Right forelimb (tissue), 1 donor: ENCODE measurements around the gene PRAMEF17.
"Not testable (repeated sequence)": the region's sequence is repeated elsewhere in the genome, so short reads cannot be mapped to it uniquely, and the experiment has no call there.

Experiments used
- DNase-seq: peaks from one replicate; pipeline ENCODE4 v3.0.0-alpha.2; 2018

PRAMEF17 gene, protein sequence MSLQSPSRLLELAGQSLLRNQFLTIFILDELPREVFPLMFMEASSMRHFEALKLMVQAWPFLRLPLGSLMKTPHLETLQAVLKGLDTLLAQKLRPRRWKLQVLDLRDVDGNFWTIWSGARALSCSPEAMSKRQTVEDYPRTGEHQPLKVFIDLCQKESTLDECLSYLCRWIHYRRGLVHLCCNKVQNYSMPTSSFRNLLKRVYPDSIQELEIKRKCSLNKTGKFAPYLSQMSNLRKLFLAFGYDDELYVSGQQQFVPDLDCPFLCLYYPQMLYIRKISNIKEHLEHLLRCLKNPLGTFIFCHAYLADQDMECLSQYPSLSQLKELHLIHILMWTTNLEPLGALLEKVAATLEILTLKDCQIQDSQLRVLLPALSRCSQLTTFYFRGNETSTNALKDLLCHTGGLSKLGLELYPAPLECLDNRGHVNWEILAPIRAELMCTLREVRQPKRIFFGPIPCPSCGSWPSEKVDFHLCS

DNA sequence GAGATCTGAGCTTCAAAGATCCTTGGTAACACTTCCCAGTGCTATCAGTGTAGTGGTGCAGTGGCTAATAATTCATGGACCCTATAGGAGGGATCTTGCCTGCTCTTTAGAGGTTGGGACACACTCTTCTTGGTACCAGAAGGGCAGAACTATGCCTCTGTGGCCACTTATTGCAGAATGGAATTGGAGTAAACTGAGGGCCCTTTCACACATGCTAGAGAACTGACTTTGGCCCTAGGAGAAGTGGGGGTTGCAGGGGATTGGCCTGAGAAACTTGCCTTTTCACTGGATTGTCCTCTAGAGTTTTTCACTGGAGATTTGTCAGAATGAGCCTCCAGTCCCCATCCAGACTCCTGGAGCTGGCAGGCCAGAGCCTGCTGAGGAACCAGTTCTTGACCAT is at the start of gene PRAMEF17:
TSS of gene PRAMEF17 (plus strand) at position 301 of the 400 bp plus-strand sequence. CDS start at position 327, 26 bp downstream.
- DNase-seq, result not testable (repeated sequence)

DNA sequence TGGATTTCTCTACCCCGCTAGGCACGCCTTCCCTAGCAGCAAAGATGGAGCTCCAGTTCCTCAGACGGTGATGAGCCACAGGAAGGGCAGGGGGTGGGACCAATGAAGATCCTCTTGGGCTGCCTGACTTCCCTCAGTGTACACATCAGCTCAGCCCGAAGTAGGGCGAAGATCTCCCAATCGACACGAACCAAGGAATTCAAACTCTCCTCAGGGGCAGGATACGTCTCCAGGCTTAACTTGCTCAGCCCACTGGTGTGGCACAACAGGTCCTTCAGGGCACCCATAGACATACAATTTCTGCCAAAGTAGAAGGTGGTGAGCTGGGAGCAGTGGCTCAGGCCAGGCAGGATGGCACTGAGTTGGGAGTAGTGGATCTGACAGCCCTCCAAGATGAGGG is 46.9 kb upstream of the PRAMEF17 start:
- not testable (repeated sequence) for DNase-seq

DNA sequence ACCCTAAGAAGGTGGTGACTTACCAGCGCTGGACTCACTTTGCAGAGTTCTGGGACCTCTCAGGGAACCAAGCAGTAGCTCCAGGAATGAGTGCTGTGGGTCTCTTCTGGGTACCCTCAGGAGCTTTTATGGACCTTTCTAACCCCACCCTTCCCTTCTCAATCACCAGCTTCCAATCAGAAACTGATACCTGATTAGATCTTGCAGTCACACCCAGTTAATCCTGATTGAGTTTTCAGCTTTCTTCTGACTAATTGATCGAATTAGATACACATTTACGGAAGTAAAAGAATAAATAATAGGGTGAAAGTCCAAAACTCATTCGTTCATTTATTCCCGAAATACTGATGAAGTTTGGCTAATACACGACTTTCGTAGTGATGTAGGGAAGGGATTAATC is 42.4 kb upstream of the PRAMEF17 start, which contains the start of gene PRAMEF14:
TSS of gene PRAMEF14 (minus strand) at position 101 of the 400 bp plus-strand sequence. CDS start 1,820 bp downstream, outside the sequence.
- DNase-seq, result not testable (repeated sequence)

DNA sequence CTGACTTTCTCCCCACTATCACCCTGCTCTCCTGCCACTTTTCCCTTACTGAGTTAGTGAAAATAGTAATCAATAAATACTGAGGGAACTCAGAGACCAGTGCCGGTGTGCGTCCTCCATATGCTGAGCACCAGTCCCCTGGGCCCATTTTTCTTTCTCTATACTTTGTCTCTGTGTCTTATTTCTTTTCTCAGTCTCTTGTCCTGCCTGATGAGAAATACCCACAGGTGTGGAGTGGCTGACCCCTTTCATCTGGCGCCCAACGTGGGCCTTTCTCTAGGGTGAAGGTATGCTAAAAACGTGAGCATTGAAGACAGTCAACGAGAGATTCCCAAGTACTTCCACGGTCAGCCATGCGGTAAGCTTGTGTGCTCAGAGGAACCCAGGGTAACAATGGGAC is 36.0 kb upstream of the PRAMEF17 start:
- DNase-seq, result not testable (repeated sequence)

DNA sequence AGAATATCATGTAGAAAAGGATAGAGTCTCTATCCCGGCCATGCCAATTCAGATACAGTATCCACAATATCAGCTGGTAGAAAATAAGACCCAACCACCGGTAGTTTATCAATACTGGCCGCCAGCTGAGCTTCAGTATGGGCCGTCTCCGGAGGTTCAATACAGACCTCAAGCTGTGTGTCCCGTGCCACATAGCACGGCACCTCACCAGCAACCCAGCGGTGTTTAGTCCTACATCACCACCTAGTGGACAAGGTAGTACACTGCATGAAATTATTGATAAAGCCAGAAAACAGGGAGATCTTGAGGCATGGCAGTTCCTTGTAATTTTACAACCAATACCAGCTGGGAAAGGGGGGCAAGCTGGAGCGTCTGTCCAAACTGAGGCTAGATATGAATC is 35.0 kb upstream of the PRAMEF17 start:
- DNase-seq, result not testable (repeated sequence)

DNA sequence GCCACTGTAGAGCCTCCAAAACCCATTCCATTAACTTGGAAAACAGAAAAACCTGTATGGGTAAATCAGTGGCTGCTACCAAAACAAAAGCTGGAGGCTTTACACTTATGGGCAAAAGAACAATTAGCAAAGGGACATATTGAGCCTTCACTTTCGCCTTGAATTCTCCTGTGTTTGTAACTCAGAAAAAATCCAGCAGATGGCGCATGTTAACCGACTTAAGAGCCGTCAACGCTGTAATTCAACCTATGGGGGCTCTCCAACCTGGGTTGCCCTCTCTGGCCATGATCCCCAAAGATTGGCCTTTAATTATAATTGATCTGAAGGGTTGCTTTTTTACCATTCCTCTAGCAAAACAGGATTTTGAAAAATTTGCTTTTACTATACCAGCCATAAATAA is 32.7 kb upstream of the PRAMEF17 start:
- not testable (repeated sequence) for DNase-seq

DNA sequence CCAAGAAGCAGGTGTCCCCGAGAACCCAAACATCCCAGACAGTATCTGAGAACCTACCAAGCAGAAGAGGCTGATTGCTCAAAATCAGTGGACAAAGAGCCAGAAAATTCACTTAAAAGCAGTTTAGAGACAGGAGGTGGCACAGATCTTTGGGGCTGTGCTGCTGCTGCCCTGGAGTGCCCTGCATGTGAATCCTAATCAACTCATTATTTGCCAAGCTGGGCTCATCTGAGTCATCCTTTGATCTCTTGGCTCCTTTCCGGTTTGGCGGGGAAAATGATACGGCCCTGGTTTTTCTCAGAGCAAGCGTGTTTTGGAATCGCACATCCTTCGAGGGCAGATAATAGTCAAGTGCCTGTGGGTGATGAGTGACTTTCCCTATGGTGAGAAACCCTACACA is 27.1 kb upstream of the PRAMEF17 start:
- DNase-seq, result not testable (repeated sequence)

DNA sequence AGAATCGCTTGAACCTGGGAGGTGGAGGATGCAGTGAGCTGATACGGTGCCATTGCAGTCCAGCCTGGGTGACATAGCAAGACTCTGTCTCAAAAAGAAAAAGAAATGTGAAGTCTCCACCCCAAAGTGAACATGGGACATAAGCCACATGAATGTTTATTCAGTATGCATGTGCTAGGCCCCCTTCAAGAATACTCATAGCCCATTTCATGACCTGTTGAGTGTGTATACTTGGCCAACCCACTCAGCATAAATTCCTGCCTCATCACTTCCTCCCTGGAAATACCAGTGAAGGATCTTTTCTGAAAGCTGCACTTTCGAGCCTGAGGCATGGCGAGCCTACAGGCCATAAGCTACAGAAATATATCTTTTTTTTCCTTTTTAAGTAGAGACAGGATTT is 24.5 kb upstream of the PRAMEF17 start:
- not testable (repeated sequence) for DNase-seq

DNA sequence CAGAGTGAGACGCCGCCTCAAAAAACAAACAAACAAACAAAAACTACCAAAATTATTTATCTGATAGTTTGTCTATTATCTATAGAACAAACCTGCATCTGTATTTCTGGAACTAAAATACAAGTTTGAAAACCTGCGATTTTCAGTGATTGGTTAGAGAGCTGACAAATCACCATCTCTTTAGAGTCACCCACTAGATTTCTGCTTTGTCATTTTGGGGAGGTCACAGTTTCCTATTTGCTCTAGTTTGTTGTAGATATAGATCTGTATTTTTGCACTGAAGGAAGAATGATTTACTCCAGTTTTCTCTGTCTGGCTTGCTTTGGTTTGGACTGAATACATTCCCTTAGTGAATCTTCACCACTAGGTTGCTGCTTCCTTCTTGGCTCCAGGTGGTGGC is 22.9 kb upstream of the PRAMEF17 start:
- not testable (repeated sequence) for DNase-seq

DNA sequence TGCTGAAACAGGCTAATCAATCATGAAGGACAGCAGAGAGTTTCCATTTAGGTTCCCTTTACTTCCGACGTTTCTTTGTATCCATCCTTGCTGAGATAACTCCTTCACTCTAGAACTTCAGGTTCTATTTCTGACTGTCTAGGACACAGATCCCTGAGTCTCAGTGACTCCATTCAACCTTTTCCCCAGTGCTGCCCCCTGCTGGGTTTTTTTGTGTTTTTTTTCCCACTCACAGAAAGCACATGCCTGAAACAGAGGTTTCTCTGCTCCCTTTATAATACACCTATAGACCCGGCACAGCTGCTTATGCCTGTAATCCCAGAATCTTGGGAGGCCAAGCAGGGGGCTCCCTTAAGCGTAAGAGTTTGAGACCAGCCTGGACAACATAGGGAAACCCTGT is 20.9 kb upstream of the PRAMEF17 start:
- DNase-seq, result not testable (repeated sequence)

DNA sequence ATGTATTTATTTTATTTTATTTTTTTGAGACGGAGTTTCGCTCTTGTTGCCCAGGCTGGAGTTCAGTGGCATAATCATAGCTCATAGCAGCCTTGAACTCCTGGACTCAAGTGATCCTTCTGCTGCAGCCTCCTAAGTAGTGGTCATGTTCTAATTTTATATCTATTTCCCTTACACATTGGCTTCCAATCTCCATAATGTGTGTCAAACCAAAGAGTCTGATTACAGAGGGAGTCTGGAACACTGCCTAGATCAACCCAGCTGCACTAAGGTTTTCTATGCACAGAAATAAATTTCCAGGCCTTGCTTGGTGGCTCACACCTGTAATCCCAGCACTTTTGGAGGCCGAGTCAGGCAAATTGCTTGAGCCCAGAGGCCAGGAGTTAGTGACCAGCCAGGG is 10.4 kb upstream of the PRAMEF17 start:
- not testable (repeated sequence) for DNase-seq

DNA sequence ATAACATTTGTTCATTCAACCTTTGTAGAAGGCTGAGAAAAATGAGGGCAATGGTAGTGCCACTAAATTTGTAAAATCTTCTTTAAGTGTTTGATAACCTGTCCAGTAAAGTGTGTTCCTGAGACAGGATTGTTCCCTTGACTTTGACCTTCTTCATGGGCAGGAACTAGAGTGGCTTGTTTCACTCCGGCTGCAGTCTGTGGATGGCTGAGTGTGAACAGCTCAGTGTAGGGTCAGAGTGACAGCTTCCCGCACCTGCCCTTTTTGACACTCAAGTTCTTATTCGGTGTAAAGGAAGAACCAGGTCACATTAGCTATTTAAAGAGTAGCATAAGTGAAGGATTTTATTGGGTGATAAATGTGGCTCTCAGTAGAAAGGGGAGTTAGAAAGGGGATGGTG is 9.1 kb upstream of the PRAMEF17 start:
- DNase-seq, result not testable (repeated sequence)

DNA sequence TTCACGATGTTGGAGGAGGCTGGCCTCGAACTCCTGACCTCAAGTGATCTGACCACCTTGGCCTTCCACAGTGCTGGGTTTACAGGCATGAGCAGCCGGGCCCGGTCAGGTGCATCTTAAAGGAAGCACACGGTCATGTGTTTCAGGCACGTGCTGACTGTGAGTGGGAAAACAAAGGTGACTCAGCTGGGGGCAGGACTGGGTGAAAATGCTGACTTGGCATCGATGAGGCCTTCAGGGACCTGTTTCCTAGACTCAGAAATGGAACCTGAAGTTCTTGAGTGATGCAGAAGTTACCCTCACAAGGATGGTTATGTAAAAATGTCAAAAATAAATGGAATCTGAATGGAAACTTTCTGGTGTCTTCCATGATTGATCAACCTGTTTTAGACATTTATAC is 3.6 kb downstream of the PRAMEF17 start:
- not testable (repeated sequence) for DNase-seq

DNA sequence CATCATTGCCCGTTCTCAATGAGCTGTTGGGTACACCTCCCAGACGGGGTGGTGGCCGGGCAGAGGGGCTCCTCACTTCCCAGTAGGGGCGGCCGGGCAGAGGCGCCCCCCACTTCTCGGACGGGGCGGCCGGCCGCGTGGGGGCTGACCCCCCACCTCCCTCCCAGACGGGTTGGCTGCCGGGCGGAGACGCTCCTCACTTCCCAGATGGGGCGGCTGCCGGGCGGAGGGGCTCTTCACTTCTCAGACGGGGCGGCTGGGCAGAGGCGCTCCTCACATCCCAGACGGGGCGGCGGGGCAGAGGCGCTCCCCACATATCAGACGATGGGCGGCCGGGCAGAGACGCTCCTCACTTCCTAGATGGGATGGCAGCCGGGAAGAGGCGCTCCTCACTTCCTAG is 5.3 kb downstream of the PRAMEF17 start:
- DNase-seq, result not testable (repeated sequence)

DNA sequence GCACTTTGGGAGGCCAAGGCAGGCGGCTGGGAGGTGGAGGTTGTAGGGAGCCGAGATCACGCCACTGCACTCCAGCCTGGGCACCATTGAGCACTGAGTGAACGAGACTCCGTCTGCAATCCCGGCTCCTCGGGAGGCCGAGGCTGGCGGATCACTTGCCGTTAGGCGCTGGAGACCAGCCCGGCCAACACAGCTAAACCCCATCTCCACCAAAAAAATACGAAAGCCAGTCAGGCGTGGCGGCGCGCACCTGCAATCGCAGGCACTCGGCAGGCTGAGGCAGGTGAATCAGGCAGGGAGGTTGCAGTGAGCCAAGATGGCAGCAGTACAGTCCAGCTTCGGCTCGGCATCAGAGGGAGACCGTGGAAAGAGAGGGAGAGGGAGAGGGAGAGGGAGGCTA is 5.9 kb downstream of the PRAMEF17 start:
- DNase-seq, result not testable (repeated sequence)

DNA sequence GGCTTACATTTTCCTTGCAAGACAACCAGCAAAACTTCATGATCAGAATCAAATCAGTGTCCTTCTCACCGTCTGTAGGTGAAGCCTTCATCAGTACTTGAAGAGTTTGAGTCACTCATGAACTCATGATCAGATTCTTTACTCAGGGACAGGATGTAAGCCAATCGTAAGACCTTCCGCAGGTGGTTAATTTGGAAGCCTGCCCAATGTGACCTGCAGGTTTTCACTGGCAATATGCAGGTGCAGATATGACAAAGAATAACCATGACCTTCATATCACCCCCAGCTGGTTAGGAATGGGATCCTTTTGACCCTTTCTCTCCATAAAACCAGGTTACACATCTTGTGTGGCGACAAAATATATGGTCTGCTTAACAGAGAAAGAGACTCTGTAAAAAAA is 18.4 kb downstream of the PRAMEF17 start:
- DNase-seq, result no peak

DNA sequence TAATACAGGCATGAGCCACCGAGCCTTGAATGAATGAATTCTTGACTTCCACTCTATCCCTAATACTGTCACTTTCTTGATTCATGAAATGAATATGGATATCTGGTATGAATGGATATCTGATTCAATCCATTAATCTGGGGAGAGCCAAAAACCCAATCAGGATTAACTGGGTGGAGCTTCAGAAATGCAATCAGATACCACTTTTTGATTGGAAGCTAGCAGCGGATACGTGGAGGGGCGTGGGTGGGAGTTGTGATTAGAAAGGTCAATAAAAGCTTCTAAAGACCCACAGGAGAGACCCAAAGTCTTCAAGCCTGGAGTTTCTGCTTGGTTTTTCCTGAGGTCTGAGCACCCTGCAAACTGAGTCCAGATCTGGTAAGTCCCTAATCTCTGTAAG is 20.7 kb downstream of the PRAMEF17 start, which contains the start of gene PRAMEF20:
TSS of gene PRAMEF20 (plus strand) at position 301 of the 400 bp plus-strand sequence. CDS start 5,905 bp downstream, outside the sequence.
- not testable (repeated sequence) for DNase-seq

DNA sequence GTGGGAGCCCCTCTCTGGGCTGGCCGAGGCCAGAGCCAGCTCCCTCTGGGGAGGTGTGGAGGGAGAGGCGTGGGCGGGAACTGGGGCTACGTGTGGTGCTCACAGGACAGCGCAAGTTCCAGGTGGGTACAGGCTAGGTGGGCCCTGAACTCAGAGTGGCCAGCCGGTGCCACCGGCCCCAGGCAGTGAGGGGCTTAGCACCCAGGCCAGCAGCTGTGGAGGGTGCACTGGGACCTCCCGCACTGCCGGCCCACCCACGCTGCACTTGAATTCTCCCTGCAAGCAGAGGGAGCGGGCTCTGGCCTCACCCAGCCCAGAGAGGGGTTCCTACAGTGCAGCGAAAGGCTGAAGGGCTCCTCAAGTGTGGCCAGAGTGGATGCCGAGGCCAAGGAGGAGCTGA is 41.1 kb downstream of the PRAMEF17 start:
- no peak for DNase-seq

DNA sequence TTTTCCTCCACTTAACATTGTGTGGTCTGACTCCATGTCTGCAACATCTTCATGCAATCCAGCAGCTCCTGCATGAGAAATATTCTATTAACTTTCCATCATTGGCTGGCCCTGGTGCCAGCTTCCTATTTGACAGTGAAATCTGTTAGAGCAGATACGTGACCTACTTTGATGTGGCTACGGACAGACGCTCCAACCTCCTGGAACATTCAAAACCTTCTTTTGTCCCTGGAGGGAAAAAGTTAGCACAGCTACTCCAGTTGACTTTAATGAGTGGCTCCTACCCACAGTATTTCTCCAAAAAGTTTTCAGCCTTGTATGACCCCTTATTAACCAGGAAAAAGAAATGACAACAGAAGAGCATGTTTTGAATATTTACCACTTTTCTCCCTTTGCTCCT is 42.8 kb downstream of the PRAMEF17 start:
- DNase-seq, result no peak

DNA sequence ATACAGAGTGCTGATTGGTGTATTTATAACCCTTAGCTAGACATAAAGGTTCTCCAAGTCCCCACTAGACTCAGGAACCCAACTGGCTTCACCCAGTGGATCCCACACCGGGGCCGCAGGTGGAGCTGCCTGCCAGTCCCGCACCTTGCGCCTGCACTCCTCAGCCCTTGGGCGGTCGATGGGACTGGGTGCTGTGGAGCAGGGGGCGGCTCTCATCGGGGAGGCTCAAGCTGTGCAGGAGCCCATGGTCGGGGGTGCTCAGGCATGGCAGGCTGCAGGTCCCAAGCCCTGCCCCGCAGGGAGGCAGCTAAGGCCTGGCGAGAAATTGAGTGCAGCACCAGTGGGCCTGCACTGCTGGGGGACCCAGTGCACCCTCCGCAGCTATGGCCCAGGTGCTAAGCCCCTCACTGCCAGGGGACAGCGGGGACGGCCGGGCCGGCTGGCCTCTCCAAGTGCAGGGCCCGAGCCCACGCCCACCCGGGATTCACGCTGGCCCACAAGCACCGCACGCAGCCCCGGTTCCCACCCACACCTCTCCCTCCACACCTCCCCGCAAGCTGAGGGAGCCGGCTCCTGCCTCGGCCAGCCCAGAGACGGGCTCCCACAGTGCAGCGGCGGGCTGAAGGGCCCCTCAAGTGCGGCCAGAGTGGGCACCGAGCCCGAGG is 44.4 kb downstream of the PRAMEF17 start:
- not testable (repeated sequence) for DNase-seq

DNA sequence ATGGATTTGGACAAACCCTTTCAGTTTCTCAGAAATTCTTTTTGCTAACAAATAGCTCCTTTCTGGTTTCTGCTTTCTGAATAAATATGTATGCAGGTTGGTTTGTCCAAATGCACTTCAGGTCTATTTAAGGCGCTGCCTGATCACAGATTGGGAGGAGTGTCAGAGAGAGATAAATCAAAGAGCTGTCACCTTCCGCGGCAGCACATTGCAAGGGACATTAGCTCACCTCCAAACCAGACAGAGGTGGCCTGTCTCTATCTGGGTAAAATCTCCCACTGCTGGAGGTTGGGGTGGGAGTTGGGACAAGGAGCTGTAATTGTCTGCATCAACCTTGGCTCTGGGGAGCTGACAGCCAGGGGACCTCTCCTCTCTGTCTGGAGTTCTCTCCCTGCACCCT is 46.0 kb downstream of the PRAMEF17 start:
- no peak for DNase-seq

DNA sequence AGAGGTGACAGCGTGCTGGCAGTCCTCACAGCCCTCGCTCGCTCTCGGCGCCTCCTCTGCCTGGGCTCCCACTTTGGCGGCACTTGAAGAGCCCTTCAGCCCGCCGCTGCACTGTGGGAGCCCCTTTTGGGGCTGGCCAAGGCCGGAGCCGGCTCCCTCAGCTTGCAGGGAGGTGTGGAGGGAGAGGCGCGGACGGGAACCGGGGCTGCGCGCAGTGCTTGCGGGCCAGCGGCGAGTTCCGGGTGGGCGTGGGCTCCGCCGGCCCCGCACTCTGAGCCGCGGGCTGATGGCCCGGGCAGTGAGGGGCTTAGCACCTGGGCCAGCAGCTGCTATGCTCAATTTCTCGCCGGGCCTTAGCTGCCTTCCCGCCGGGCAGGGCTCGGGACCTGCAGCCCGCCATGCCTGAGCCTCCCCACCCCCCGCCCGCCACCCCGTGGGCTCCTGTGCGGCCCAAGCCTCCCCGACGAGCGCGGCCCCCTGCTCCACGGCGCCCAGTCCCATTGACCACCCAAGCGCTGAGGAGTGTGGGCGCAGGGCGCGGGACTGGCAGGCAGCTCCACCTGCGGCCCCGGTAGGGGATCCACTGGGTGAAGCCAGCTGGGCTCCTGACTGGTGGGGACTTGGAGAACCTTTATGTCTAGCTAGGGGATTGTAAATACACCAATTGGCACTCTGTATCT is 49.8 kb downstream of the PRAMEF17 start:
- DNase-seq, result not testable (repeated sequence)
